Sigmoid colon (tissue), 7 donors: Measurements from ENCODE around the gene MPPED1. TPM values are rescaled to one million over a fixed set of nuclear protein-coding genes. Genes with fewer than 3 reads are reported as not detected.

ENCODE experiments used
- DNase-seq: peaks from one replicate; pipeline ENCODE4 v3.0.0-alpha.2; 2019
- H3K27ac ChIP-seq, 4 donors: fragments of 200-600 bp; sonication (generic); one replicate each; pipeline ENCODE4 v1.5.1; 2016 to 2019; ENCODE audit warnings: mild to moderate bottlenecking in 1 of 4
- H3K27me3 ChIP-seq, 3 donors: fragments of 200-600 bp; sonication (generic); one replicate each; pipeline ENCODE4 v1.5.1; 2019; ENCODE audit warnings: mild to moderate bottlenecking in 1 of 3
- H3K36me3 ChIP-seq, 4 donors: fragments of 200-600 bp; sonication (generic); one replicate each; pipeline ENCODE4 v1.5.1; 2016 to 2019
- H3K4me1 ChIP-seq, 4 donors: fragments of 200-600 bp; sonication (generic); one replicate each; pipeline ENCODE4 v1.5.1; 2017 to 2019
- H3K4me3 ChIP-seq, 4 donors: fragments of 200-600 bp; sonication (generic); one replicate each; pipeline ENCODE4 v1.5.1; 2017 to 2019; ENCODE audit warnings: mild to moderate bottlenecking in 2 of 4, moderate library complexity in 1 of 4
- H3K9me3 ChIP-seq, 4 donors: fragments of 200-600 bp in 3 of 4; sonication (generic) in 3 of 4; one replicate each; pipeline versions ENCODE4 v1.5.1 to v1.6.1; 2013 to 2019
- EP300 ChIP-seq, 4 donors: sonication (generic); formaldehyde crosslinking; IDR thresholded peaks; one replicate each; pipeline ENCODE4 v1.6.1; 2017; ENCODE audit warnings: antibody characterized with exemption in 4 of 4
- POLR2A ChIP-seq, 2 donors: fragments of 450-650 bp; IDR thresholded peaks; one replicate each; pipeline ENCODE4 v1.6.1; 2016; ENCODE audit warnings: antibody characterized with exemption in 2 of 2, mild to moderate bottlenecking in 2 of 2, moderate library complexity in 2 of 2
- POLR2AphosphoS5 ChIP-seq, 4 donors: sonication (generic); formaldehyde crosslinking; IDR thresholded peaks; one replicate each; pipeline ENCODE4 v1.6.1; 2017; ENCODE audit warnings: antibody characterized with exemption in 4 of 4
- WGBS, 2 donors: extraction: QIAGEN DNeasy Blood & Tissue Kit; methylation state at CpG; one replicate each; pipeline ENCODE4 v1.1.7; 2013; 5-methylcytosine and 5-hydroxymethylcytosine counted together
- intact Hi-C: fragments of 100-400 bp; cut with DNase I; formaldehyde crosslinking; loops from one replicate; pipeline ENCODE4 v1.15.1; 2023
- polyA plus RNA-seq, 3 donors: library from polyadenylated mRNA; stranded (reverse); fragments of 200-250 nt; gene quantifications; one replicate each; pipeline ENCODE4 v1.2.3, GENCODE V29; 2013
- total RNA-seq, 4 donors: library from RNA; depleted of rRNA; stranded (reverse); fragments of >200 nt; gene quantifications; one replicate each; pipeline ENCODE4 v1.1.0, GENCODE V29; 2016
- TF ChIP-seq, protein P1 (sequence below), 4 experiments: fragments of 450-650 bp in 3 of 4; fragments of 200-600 bp in 1 of 4; IDR thresholded peaks; one replicate each; pipeline ENCODE4 v1.5.1; 2016 to 2019; ENCODE audit warnings: antibody characterized with exemption in 4 of 4, mild to moderate bottlenecking in 3 of 4, moderate library complexity in 2 of 4
- donor health status: healthy with polysubstance abuse.
- donor health status: Bipolar disorder and iron deficiency.
- donor health status: healthy.

Gene MPPED1
- total and polyA plus RNA-seq, 7 donors: not detected

DNA sequence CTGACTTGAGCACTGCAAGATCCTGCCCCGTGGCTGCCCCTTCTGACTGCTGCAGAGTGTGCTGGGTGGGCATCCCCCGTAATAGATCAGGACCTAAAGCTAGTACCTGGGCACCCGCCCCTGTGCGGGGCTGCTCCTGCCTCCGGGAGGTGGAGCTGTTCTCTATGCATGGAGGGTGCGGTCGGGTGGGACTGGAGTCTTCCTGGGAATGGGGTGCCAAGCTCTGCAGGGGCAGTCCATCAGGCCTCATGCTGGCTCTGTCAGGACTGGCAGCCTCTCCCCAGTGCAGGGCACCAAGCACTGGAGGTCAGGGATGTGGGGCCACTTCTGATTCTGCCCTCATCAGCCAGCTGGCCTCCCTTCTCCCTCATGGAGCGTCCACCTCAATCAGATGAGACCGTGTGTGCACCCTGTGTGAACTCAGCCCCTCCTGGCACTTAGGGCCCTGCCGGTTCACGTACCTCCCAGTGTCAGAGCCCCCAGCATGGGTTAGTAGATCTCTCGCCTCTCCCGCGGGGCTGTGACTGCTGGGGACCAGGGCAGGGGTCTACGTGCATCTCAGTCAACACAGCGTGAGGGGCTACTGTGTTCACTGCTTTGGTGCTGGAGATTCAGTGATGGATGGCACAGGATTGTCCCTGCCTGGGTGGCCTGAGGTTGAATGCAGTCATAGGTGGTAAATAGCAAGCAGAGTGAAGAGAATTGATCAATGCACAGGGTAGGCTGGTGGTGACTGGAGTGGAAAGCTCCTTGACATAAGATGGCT is 30.8 kb downstream of the MPPED1 start:
- H3K4me1 ChIP-seq: no peaks in the 10 kb centered on the region
- H3K4me3 ChIP-seq: no peak overlapping the region
- no peak overlapping the region for H3K27ac ChIP-seq
- no peak for TF ChIP-seq EP300 (IDR thresholded peaks at IDR 0.05)
- TF ChIP-seq, protein P1, sequence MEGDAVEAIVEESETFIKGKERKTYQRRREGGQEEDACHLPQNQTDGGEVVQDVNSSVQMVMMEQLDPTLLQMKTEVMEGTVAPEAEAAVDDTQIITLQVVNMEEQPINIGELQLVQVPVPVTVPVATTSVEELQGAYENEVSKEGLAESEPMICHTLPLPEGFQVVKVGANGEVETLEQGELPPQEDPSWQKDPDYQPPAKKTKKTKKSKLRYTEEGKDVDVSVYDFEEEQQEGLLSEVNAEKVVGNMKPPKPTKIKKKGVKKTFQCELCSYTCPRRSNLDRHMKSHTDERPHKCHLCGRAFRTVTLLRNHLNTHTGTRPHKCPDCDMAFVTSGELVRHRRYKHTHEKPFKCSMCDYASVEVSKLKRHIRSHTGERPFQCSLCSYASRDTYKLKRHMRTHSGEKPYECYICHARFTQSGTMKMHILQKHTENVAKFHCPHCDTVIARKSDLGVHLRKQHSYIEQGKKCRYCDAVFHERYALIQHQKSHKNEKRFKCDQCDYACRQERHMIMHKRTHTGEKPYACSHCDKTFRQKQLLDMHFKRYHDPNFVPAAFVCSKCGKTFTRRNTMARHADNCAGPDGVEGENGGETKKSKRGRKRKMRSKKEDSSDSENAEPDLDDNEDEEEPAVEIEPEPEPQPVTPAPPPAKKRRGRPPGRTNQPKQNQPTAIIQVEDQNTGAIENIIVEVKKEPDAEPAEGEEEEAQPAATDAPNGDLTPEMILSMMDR (IDR thresholded peaks at IDR 0.05): no peak
- no peak for TF ChIP-seq POLR2AphosphoS5 (IDR thresholded peaks at IDR 0.05)
- TF ChIP-seq POLR2A (IDR thresholded peaks at IDR 0.05): no peak
- H3K36me3 ChIP-seq: no peaks in the 10 kb centered on the region
- H3K9me3 ChIP-seq: no peaks in the 10 kb centered on the region
- DNase-seq: peak; percentile 46
- intact Hi-C loops: no loop called here
- peaks cover 0 to 7% (median 0%) of the 10 kb centered on the region in 3 donors for H3K27me3 ChIP-seq
- WGBS, 2 donors: 67 to 81% methylated on average over 16 of the region's 16 CpGs

DNA sequence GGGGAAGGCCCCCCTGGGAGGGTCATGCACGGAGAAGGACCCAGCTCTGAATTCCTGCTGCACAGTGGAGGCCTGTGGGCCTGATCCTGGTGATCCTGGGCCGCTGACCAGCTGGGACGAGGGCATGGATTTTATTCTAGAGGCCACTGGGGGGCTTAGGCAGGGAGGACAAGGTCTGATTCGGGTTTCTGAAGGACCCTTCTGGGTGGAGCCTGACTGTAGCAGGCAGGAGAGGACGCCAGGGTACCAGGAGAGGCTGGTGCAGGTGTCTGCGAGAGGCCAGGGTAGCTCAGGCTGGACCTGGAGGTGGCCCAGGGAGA is 31.3 kb downstream of the MPPED1 start:
- no peaks in the 10 kb centered on the region for H3K36me3 ChIP-seq
- TF ChIP-seq POLR2A (IDR thresholded peaks at IDR 0.05) (no peak), POLR2AphosphoS5 (IDR thresholded peaks at IDR 0.05) (no peak), EP300 (IDR thresholded peaks at IDR 0.05) (no peak)
- TF ChIP-seq, protein P1 (IDR thresholded peaks at IDR 0.05): no peak
- WGBS, 2 donors: 32 to 68% methylated on average over 6 of the region's 6 CpGs

DNA sequence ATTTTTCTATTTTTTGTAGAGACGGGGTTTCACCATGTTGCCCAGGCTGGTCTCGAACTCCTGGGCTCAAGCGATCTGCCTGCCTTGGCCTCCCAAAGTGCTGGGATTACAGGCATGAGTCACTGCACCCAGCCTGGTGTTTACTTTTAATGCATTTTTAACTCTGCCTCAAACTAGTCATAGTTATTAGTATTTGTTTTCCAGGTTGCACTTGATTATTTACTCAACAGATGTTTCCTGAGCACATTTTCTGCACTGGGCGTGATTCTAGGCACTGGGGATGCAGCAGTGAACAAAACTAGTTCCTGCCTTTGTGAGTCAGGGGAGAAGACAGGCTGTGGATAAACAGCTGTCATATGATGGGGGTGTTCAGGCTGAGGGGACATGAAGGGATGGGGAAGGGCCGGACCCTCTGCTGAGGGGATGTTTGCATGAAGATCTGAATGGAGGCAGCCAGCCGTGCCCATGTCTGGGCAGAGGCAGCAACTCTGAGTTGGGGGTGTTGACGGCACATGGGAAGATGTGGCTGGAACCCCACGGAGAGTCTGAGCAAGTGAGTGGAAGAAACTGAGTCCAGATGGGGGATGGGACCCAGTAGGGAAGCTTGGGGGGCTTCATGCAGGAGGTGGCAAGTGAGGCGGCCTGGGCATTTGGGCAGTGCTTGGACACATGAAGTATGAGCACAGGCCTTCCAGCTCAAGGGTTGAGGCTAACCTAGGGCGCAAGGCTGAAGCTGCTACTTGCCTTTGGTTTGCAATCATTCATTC is 34.4 kb downstream of the MPPED1 start:
- Histone ChIP-seq H3K36me3 (no peaks in the 10 kb centered on the region), H3K4me3 (no peak overlapping the region), H3K27ac (no peak overlapping the region), H3K9me3 (no peaks in the 10 kb centered on the region), H3K4me1 (no peaks in the 10 kb centered on the region), H3K27me3 (peaks cover 0 to 15% (median 10%) of the 10 kb centered on the region in 3 donors)
- intact Hi-C loops: no loop called here
- DNase-seq: no peak
- TF ChIP-seq, protein P1 (IDR thresholded peaks at IDR 0.05): no peak
- TF ChIP-seq EP300 (IDR thresholded peaks at IDR 0.05) (no peak), POLR2AphosphoS5 (IDR thresholded peaks at IDR 0.05) (no peak), POLR2A (IDR thresholded peaks at IDR 0.05) (no peak)
- WGBS, 2 donors: 71 to 78% methylated on average over 10 of the region's 10 CpGs

More for the DNA sequence above, 31.3 kb downstream of the MPPED1 start:
- Histone ChIP-seq H3K9me3 (no peaks in the 10 kb centered on the region), H3K4me1 (no peaks in the 10 kb centered on the region), H3K27ac (no peak overlapping the region), H3K27me3 (peaks cover 0 to 3% (median 0%) of the 10 kb centered on the region in 3 donors), H3K4me3 (no peak overlapping the region)
- peak; percentile 52 for DNase-seq
- intact Hi-C loops: no loop called here

DNA sequence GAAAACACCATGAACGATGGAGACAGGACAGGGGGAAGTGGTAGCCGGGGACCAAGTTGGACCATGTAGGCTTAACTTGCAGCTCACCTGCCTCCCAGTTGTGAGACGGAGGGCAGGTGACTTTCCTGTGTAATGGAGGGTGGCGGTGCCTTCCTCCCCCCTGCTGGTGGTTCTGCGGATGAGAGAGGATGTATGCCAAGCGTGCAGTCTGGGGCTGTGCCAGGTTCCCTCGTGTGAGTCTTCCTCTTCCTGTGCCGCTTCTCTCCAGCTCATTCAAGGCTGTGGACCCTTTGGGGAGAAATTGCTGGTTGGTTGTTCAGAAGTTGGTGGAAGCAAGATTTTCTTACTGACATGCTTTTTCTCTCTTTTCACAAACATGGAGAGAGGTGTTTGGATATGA is 35.1 kb downstream of the MPPED1 start:
- WGBS, 2 donors: 30 to 36% methylated on average over 8 of the region's 8 CpGs
- H3K27me3 ChIP-seq: peaks cover 0 to 21% (median 10%) of the 10 kb centered on the region in 3 donors
- no peak for DNase-seq
- no peak overlapping the region for H3K27ac ChIP-seq
- intact Hi-C loops: no loop called here
- H3K4me1 ChIP-seq: no peaks in the 10 kb centered on the region
- H3K36me3 ChIP-seq: no peaks in the 10 kb centered on the region
- no peaks in the 10 kb centered on the region for H3K9me3 ChIP-seq
- TF ChIP-seq POLR2AphosphoS5 (IDR thresholded peaks at IDR 0.05): no peak
- TF ChIP-seq POLR2A (IDR thresholded peaks at IDR 0.05): no peak
- TF ChIP-seq, protein P1 (IDR thresholded peaks at IDR 0.05): no peak
- no peak for TF ChIP-seq EP300 (IDR thresholded peaks at IDR 0.05)
- H3K4me3 ChIP-seq: no peak overlapping the region
